T47D (cell line): Measurements from ENCODE around the gene ETV1.
"Not testable (repeated sequence)": the region's sequence is repeated elsewhere in the genome, so short reads cannot be mapped to it uniquely, and the experiment has no call there.

Source experiments
- DNase-seq, 2 experiments: peaks; one replicate each; pipeline versions ENCODE4 v3.0.0 to v3.0.0-alpha.2; 2011 to 2012; ENCODE audit warnings: low read depth in 1 of 2, low spot score in 1 of 2
- JUND ChIP-seq: IDR thresholded peaks from 2 replicates; pipeline ENCODE4 v1.6.1; 2012; ENCODE audit warnings: low read depth
- in situ Hi-C: cut with HindIII; loops from 2 replicates; pipeline ENCODE4 v1.10.0; 2016; ENCODE audit warnings: low sequenced_read_pairs, low pct_unique_long_range_greater_than_20kb

ETV1 gene

DNA sequence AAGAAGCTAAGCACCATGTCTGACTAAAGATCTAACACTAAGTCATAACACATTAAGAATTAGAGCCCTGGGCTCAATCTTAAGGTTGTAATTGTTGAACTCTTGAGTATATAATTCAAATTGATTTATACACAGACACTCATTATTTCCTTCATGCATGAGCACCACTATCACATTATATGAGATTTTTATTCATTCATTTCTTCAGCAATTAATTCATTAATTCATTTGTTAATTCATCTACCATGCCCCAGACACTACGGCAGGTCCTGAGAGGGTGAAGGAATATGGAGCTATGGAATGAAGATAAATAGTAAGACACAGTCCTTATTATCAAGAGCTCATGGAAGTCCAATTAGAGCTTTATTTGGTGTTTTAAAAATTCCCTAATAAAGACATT, 41.9 kb downstream of the ETV1 start:
- in situ Hi-C loops: no loop called here
- no peak for TF ChIP-seq JUND
- no peak for DNase-seq

DNA sequence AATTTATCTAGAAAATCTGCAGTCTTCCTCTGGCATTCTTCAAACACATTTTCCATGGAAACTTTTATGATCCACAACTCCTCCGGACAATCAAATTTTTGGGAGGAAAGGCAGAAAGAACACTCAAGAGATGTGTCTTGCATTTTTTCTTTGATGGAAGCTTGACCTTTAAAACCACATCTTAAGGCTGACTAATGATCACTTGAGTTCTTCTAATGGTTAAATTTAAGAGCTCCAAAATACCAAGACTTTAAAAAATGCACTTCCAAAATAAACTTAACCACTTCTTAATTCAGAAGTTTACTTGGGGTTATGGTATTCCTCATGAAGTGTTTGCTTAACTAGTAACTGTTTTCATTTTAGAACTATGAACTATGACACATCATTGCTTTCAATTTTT, 43.3 kb downstream of the ETV1 start:
- no peak for TF ChIP-seq JUND
- in situ Hi-C loops: no loop called here
- no peak for DNase-seq

DNA sequence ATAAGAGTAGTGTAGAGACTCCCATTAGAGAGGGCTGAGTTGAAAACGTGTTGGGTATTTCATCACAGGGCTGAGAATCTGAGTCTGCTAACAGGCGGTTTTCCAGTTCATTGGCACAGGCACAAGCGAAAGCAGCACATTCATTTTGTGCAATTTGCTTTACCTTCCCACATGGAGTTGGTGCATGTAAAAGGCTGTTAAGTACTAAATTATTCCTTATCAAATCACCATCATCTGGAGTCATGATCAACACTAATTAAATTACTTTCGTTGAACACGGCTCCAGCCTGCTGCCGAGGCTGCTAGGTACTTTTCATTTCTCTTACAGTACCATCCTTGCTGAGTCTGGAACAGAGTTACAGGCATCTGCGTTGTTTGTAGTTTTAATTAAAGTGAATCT, 43.8 kb downstream of the ETV1 start:
- TF ChIP-seq JUND: no peak
- DNase-seq: no peak
- in situ Hi-C loops: no loop called here

DNA sequence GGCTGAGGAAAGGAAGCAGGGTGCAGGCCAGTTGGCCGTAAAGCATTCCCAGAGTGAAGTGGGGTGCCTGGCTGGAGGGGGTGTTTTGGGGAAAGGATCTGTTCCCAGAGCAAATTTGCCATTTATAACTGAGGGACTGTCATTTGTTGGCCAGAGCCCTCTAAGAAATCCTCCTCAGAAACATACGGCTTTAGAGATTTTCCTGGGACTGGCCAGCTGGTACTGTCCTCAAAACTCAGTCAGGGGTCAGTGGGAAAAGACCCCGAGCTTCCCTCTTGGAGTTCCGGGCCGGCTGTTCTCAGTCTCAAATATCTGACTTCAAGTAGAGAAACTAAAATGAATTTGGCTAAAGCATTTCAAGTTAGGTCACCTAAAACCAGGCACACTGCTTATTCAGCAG, 55.9 kb downstream of the ETV1 start:
- DNase-seq: no peak
- TF ChIP-seq JUND: no peak
- in situ Hi-C loops: no loop called here

DNA sequence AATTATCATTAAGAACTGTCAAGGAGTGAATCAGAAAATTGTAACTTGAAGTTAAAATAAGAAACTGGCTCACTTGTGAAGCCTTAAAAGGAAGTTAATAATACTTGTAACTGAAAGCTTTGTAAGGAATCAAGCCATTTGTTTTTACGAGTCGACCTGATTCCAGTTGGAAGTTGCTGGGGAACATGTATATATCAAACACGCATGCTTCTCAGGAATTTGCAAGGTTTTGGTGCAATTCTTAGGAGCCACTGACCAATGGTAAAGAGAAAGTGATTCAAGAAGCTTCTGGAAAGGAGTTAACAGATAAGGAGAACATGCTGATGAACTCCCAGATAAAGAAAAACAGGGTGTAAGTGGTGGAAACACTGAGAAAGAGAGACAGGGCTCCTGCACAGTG, 56.4 kb downstream of the ETV1 start:
- no peak for DNase-seq
- in situ Hi-C loops: no loop called here
- TF ChIP-seq JUND: no peak

DNA sequence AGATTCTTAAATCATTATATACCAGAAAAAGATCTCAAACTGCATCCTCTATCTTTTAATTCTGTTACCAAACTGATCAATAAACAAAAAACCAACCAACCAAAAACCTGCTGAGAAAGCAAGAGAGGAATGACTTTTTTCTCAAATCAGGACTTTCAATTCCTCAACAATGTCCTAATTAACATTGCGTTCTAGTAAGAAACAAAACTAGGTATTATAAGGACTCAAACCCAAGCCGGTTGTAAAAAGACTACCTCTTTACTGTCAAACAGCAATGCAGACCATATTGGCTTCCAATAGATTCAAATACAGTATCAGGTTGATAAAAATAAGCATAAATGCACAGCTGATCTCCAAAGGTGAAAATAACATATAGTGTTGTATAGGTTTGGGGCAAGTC, 57.3 kb downstream of the ETV1 start:
- TF ChIP-seq JUND: no peak
- in situ Hi-C loops: no loop called here

DNA sequence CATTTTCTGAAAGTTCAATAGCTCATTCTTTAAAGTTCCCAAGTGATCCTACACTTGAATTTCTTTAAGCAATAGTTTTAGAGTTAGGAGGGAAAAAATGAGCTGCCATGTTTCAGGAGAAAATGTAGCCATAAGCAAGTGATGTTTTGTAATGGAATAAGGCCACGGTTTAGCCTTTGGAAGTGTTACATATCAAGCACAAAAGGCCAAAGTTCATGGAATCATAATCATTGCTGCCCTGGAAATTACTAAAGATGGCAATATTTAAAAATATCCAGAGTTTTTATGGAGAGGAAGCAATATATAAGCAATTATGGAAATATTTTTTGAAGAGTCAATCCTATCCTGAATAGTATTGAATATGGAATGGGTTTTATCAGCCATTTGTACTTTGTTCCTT, 68.4 kb downstream of the ETV1 start:
- DNase-seq: no peak
- TF ChIP-seq JUND: no peak
- in situ Hi-C loops: no loop called here

More for the DNA sequence above, 57.3 kb downstream of the ETV1 start:
- DNase-seq: no peak

DNA sequence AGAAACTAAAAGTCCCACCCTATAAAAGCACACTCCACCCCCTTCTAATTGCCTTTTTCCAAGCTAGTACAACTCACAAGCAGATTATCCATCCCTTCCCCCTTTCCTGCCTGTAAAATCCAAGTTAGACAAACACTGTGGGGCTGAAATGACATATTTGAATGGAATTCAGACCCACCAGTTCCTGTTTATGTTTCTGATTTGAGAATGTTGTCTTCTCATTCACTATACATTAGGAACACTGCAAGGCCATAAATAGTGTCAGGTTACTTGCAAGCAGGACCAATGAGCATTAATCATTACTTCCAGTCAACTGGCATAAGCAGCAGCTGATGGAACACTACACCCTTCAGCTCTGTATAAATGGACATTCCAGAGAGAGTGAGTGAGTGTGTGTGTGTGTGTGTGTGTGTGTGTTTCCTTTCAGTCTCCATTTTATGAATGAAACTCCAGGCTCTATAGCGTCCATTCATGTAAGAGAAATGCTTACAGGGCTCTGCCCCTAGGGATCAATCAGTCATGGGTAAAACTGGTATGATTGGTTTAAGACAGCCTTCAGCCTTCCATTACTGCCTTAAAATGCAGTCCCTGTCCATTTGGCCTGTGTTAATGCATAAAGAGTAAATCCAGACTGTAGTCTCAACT, 69.3 kb downstream of the ETV1 start:
- DNase-seq: peak; percentile 68 to 97
- in situ Hi-C loops: no loop called here
- peak; percentile 75; the same call in 1 of the 2 replicates for TF ChIP-seq JUND

DNA sequence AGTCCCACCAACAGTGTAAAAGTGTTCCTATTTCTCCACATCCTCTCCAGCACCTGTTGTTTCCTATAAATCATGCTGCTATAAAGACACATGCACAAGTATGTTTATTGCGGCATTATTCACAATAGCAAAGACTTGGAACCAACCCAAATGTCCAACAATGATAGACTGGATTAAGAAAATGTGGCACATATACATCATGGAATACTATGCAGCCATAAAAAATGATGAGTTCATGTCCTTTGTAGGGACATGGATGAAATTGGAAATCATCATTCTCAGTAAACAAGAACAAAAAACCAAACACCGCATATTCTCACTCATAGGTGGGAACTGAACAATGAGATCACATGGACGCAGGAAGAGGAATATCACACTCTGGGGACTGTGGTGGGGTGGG, 71.1 kb downstream of the ETV1 start:
- DNase-seq, in situ Hi-C loops: not testable (repeated sequence)

DNA sequence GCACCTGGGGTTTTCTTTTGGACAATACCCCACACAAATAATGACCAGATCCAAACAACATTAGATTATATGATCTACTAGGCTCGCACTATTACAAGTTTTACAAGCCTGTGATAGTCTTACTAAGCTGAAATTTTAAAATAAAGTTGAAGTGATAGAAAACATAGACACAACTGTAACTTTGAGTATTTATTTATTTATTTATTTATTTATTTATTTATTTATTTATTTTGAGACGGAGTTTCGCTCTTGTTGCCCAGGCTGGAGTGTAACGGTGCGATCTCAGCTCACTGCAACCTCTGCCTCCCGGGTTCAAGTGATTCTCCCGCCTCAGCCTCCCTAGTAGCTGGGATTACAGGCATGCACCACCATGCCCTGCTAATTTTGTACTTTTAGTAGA, 72.4 kb downstream of the ETV1 start:
- DNase-seq, in situ Hi-C loops: not testable (repeated sequence)

DNA sequence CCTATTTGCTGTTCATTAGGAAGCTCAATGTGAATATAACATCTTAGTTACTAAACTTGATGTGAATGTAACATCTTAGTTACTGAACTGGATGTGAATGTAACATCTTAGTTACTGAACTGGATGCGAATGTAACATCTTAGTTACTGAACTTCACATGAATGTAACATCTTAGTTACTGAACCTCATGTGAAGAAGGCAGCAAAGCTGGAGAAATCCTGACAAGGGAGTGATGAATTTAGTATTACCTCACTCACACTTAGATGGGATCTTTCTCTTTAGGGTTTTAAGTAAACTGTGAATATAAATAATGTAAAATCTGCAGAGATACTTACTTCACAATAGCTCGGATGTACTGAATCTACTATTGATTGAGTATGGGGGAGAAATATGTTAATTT, 73.6 kb downstream of the ETV1 start:
- in situ Hi-C loops: no loop called here
- no peak for TF ChIP-seq JUND
- DNase-seq: no peak

DNA sequence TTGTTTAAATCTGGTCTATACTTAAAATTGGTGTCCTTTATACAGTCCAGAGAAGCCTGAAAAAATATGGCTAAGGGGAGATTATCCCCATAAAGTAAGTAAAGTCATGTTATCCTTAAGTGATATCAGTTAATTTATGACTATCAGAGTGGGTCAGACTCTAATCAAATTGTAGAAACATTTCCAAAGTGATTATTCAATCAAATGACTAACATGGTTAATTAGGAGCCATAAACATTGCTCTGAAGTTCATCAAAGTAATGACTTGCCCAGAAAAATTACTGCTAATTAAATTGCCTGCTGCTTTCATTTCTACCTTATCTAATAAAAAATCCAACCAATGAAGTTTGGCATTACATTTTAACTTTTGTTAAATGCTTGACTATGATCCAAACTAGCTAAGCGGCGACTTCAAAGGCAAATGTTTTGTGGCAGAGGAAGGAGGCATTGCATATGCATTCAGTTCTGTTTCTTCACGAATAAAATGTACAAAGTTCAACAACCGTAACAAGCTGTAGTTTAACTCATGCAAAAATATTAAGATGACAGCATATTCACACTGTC, 76.7 kb downstream of the ETV1 start:
- no peak for TF ChIP-seq JUND
- in situ Hi-C loops: no loop called here
- no peak for DNase-seq

DNA sequence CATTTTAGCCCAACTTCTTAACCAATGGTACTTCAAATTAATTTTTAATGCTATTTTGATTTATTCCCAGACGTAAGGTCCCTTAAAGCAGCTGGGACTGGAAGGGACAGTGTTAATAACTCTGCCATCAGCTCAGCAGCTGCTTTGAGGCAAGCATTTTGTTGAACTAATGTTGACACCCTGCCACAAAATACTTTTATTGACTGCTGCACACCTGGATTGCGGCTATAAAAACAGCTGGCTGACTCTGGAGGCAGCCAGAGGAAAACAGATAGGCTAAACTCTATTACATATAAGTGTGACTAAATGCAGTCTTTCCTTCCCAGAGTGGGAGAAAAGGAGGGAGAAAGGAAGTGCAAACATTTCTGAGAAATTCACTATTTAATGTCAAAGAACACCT, 77.6 kb downstream of the ETV1 start:
- in situ Hi-C loops: no loop called here
- no peak for DNase-seq
- TF ChIP-seq JUND: no peak
